ENCODE data around the gene CHCHD4. TPM values are rescaled to one million over a fixed set of nuclear protein-coding genes. Genes with fewer than 3 reads are reported as not detected.
A peak's percentile ranks its signal among the peaks of the same experiment; 100 is the strongest.

CHCHD4 gene
- 14.2 TPM for total RNA-seq (ENCODE audit: insufficient read depth, low replicate concordance)

DNA sequence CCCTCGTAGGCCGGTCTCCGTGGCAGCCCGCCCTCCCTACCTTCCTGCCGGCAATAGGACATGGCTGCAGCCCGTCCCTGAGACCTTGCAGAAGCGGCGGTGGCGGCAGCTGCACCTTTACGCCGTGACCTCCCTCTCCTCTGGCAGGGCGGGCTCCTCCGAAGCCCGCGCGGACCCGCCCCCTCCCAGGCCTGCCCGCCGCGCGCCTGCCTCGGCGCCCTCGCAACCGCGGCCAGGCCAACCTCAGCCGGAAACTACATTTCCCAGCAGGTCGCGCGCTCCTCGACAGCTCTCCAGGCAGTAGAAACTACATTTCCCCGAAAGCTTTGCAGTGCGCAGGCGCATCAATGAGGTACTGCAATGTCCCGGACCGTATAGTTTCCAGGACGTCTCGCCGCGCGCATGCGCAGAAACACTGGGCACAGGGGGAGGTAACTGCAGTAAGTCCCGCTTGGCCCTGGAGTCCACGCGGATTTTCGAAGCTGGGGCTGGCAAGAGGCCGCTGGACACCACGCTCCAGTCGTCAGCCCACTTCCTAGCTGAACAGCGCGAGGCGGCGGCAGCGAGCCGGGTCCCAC lies at the start of gene CHCHD4, which contains the start of gene TMEM43:
CHCHD4 (minus strand) TSS at position 256 of the 578 bp plus-strand sequence; CDS start at position 62, 194 bp downstream.
TMEM43 (plus strand) TSS at position 438 of the 578 bp plus-strand sequence. CDS start 142 bp downstream, outside the sequence.
- DNase-seq (ENCODE audit: low spot score) = peak; percentile 100

DNA sequence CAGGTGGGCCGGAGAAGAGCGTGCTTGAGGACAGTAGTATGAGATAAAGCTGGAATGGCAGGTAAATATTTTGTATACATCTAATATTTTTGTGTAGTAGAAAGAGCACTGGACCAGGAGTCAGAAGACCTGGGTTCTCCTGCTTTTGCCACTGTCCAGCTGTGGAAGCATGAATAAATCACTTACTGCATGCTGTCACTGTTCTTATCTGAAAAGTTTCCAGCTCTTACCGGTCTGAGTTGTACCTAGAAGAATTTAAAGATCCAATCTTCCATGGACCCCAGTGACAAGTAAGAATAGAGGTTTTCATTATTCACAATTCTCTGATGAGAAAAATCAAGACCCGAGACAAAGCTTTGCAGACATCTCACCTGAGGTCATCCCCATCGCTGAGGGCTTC lies 47.8 kb upstream of the CHCHD4 start:
- no peak for DNase-seq (ENCODE audit: low spot score)

DNA sequence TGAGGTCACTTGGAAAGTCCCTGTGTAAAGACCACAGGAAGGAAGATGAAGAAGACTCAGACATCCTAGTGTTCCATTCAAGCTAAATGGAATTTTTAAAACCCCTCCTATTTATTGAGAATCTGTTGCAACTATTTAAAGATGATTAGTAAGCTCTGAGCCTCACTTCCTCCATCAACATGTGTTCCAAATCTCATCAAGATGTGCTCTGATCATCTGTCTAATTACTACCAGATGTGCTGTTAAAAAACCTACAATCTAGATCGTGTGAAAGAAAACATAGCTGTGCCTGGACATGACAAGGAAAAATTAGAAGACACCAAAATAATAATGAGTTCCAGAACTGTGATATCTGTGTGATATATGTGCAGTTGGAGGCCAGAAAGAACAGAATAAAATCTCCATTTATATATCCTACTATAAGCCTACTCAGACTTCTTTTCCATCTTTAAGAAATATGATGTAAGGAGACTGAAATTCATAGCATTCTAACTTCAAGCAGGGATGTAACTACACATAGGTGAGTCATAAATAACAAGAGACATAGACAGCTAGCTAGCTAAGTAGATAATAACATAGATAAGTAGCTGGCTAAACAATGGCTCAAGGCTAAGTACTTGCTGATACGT lies 46.0 kb upstream of the CHCHD4 start:
- peak; percentile 21 for DNase-seq (ENCODE audit: low spot score)

DNA sequence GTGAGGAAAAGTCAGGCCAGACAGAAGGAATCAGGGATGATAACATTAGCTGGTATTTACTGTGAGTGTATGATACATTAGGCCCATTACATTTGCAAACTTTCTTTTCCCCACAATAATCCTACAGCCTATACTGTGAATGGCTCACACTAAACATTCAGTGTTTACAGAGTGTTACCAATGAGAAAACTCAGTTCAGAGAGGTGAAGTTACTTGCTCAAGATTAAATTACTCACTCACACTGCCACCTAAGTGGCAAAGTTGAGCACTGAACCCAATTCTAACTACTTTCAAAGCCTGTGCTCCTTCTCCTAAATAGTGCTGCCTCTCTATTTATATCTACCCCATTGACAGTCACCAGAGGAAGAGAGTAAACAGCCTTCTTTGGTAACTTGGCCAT lies 45.2 kb upstream of the CHCHD4 start:
- DNase-seq (ENCODE audit: low spot score) = no peak

DNA sequence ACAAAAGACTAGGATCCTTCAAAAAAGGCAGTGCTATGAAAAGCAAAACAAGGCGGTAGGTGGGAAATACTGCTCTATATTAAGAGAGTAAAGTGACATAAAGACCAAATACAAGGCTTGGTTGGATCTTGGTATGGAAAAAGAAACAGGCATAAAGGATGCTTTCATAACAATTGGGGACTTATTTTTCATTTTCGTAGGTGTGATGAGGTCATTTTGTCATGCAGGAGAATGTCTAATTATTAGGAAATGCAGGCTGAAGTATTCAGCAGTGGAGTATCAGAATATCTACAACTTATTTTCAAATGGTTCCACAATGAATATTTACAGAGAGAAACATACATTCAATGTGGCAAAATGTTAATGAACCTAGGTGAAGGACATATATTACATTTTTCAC lies 44.8 kb upstream of the CHCHD4 start:
- DNase-seq (ENCODE audit: low spot score) = no peak

DNA sequence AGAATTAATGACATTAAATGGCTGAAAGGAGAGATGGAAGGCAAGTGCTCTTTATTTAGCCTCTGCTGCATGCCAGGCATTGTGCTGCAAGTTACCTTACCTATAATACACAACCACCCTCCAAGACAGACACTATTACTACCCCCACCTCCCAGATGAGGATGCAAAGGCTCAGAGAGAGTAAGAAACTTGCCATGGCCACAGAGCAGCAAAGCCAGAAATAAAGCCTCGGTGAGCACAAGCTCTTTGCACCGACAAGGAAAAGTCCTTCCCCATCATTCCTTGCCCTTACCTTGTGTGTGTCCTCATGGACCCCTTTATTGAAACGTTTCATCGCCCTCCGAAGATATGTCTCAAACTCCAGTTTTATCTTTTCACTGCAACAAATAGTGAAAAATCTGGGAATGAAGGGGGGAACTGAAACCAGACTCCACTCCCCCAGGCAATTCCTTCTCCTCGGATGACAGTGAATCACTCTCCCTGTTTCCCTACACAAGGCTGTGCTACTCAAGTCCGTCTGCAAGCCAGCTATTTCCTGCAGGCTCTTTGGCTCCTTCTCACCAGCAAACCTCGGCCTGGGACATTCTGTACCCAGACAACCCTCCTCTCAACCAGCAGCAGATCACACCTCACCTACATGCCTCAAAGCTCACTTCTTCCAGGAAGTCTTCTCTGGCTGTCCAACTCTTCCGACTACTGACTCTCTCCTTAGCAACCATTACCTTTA lies 42.4 kb upstream of the CHCHD4 start:
- no peak for DNase-seq (ENCODE audit: low spot score)

DNA sequence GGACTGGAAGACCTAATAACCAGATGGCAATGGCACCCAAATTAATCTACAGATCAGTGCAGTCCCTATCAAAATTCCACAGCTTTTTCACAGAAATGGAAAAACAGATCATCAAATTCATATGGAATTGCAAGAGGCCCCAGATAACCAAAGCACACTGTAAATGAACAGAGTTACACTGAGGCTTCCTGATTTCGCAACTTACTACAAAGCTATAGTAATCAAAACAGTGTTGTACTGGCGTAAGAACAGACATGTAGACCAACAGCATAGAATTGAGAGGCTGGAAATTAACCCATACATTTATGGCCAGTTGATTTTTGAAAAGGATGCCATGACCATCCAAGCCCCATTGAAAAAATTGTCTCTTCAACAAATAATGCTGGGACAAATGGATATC lies 37.5 kb upstream of the CHCHD4 start:
- no peak for DNase-seq (ENCODE audit: low spot score)

DNA sequence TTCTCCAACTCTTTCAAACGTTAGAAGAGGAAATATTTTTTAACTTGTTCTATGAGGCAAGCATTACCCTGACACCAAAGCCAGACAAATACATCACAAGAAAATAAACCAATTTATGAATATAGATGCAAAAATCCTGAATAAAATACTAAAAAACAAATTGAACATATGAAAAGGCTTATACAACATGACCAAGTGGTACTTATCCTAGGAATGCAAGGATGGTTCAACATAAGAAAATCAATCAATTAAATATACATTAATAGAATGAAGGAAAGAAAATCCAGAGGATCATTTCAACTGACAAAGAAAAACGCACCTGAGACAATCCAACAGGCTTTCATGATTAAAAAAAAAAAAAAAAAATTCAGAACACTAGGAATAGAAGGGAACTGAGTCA lies 36.6 kb upstream of the CHCHD4 start:
- DNase-seq (ENCODE audit: low spot score) = no peak

DNA sequence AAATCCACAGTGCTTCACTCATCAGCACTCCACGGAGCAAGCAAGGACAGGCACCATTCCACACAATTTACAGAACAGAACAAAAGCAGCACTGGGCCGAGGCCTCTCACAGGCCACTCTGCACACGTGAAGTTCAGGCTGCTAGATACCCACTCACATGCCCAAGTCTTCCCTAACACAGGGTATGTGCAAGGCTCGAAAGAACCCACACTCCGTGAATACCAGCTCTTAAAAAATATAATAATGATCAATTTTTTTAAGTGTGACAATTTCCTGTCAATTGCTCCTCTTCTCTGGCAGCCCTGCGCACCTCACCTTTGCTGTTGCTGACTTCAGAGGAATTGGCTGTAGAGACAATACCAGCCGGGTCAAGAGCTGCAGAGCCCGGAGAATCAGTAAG lies 34.8 kb upstream of the CHCHD4 start:
- DNase-seq (ENCODE audit: low spot score) = no peak

DNA sequence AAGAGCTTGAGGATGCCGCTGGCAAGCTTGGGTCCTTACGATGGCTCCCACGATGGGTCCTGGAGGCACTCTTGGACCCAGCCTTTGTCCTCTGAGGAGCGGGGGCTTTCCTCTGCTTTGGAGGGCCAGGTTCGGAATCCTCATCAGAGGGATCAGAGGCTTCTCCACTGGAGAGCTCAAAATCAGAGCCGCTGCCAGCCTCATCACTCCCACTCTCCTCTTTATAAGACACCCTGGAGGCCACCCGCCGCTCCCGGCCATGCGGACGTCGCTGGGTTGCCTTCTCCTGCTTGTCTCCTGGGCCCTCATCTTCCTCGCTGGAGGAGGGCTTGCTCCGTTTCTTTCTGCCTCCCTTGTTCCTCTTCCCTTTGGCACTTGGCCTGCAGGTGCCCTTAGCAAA lies 33.7 kb upstream of the CHCHD4 start:
- DNase-seq (ENCODE audit: low spot score) = no peak

DNA sequence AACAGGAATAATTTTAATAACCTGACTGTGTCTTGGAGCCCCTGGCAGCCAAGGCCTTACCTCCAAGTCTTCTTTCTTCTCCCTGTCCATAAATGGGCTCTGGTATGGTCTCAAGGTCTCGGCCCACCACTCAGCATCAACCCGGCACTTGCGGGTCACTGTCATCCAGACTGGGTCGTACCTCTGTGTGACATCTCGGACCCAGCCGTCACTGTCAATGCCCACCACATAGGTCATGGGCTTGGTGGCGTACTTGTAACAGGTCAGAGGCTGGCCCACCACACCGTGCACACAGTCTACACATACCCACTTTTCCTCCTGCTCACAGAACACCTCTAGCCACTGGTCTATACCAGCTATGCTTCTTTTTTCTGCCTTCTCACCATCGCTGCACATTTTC lies 33.3 kb upstream of the CHCHD4 start:
- DNase-seq (ENCODE audit: low spot score) = no peak

DNA sequence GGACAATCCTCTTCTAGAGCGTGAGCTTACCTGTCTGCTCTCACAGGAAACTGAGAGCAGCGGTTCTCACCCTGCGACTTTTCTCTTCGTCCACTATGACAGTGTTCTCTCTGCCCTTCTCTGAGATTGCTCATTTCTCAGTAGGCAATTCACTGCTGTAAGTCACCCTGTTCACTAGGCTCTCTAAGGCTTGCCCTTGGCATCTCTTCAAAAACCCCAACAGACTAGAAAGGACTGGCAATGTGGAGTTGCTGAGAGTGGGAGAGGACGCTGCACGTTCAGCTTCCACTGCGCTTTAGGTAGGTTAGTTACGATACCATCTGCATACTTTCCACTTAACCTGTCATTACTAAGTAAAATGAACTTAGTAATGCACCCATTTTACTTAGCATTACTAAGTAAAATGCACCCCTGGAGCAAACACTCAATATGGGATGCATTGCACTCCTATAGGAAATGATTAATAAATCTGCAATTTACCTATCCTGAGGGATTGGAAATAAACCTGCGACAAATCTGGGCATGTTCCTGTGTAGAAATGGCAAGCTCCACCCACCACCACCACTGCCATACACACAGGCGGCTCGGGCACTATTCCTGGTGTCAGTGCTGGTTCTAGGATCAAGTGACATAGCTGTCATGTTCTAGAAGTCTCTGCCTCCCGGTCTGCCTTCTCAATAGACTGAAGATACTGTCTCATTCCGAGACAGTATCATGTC lies 32.3 kb upstream of the CHCHD4 start:
- DNase-seq (ENCODE audit: low spot score) = no peak

DNA sequence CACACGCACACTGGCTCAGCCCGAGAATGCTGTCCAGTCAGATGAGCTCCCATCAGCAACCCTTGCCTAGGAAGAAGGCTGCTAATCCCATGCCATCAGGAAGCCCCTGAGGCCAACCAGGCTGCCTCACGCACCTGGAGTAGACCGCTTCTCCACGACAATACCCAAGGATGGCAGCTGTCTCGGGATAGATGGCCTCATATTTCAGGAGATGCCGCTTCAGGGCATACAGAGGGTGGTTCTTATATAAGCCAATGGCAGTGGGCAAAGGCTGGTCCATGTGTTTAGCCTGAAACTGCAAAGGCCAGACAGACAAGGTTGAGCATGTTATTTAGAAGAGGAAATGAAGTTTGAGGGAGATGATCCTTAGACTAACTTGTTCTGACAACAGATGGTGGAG lies 31.5 kb upstream of the CHCHD4 start:
- DNase-seq (ENCODE audit: low spot score) = no peak

DNA sequence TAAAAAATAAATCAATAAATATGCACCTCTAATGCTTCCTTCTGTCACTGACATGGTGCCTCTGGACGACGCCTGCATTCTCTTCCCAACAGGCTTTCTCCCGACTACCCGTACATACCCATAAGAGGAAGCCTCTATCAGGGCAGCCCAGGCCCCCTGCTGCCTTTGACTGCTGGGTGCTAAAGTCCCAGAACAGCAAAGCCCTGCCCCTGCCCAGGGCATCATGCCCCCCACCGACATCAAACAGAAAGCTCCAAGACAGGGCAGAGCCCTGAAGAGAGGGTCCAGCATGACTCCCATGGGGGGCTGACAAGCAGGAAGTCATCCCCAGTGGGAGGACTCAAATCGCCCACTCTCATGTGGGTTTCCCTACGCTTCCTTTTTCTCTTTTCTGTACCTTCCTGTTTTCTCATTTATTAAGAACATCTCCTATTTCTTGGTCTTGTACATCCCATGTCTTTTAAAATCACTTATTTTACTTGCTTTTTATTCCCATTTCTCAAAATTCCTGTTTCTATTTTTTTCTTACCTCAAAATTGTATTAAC lies 30.3 kb upstream of the CHCHD4 start:
- no peak for DNase-seq (ENCODE audit: low spot score)

DNA sequence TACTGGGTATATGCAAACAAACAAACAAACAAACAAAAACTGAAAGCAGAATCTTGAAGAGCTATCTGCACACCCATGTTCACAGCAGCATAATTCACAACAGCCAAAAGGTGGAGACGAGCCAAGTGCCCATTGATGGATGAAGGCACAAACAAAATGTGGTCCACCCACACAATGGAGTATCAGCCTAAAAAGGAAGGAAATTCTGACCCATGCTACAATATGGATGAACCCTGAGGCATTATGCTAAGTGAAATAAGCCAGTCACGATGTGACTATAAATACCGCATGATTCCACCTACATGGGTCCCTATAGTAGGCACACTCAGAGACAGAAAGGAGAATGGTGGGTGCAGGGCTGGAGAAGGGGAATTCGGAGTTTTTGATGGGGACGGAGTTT lies 29.6 kb upstream of the CHCHD4 start:
- DNase-seq (ENCODE audit: low spot score) = no peak

DNA sequence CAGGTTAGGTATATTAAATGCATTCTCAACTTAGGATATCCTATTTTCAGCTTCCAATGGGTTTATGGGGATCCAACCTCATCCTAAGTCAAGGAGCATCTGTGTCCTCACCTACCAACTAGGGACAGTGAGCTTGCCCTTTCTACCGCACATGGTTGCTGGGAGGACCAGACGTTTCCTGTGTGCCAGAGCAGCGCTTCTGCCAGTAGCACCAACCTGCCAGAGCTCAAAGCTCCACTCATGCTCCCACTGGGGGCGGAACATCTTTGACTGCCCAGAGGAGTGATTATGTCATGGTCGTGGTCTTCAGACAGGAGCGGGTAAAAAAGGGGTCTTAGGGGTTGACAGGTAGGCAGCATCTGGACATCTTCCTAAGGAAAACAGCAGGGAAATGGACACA lies 29.0 kb upstream of the CHCHD4 start:
- DNase-seq (ENCODE audit: low spot score) = no peak

DNA sequence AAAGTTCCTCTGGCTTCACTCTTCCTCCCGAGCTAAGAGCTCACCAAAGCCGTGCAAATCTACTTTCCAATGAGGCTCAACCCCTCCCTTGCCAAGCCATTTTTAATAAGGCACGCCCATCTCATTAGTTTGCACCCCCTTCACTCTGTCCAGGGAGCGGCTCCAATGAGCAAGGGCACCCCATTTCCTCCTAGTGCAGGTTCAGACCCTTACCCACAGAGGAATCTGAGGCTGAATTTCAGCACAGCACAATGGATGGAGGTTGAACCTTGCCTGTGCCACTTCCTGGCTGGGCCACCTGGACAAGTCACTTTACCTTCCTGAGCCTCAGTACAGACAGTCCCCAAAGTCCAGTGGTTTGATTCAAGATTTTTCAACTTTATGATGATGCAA lies 28.3 kb upstream of the CHCHD4 start:
- no peak for DNase-seq (ENCODE audit: low spot score)

DNA sequence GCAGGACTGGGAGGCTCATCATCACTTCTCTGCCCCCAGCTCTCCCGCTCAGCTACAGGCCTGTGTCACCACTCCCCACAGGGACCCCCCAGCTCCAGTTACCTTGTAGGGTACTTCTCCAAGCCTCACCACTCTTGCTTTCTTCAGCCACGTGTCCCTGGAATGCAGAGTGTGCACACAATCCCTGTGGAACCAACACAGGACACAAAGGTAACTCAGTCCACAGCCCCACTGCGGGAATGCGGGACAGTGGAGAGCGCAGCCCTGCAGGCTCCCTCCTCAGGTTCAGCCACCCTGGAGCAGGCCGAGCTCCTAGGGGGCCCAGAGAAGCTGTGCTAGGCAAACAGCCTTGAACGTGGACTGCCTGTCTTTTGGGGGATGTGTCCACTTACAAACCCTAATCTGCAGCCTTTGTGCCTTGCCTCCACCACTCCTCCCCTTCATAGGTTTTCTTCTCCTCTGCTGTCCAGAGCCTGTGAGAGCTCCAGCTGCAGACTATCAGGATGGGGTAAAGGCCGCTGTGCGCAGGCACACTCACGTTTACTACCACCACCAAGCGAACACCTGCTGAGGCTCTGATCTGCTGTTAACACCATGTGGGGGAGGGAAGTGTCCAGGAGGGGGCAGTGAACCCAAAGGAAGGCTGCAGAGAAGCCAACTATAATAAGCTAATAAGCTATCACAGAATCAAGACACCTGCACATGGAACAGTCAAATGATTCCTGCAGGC lies 27.7 kb upstream of the CHCHD4 start:
- DNase-seq (ENCODE audit: low spot score) = no peak

DNA sequence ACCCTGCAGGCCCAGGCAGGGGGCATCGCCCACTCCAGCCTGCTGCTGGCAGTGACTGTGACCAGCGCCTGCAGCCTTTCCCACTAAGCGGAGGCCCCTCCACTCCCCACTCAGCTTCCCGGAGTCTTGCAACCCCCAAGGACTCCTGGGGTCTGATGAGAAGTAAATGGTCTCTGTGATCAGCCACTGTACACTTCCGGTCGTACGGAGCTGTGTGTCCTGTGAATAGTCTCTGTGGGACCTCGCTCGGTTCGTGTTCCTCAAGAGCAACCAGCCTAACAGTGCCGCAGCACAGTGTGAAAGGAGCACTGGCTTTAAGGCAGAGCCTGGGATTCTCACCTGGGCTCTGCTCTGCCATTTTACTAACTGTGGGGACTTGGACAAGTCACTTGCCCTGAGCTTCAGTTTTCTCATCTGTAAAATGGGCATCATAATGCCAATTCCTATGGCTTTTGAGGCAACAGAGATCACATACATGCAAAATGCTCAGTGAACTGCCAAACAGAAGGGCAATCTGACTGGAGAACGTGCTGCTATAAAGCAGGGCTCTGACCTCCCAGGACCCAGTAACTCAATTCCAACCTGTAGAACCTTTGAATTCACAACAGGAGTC lies 26.9 kb upstream of the CHCHD4 start:
- no peak for DNase-seq (ENCODE audit: low spot score)

DNA sequence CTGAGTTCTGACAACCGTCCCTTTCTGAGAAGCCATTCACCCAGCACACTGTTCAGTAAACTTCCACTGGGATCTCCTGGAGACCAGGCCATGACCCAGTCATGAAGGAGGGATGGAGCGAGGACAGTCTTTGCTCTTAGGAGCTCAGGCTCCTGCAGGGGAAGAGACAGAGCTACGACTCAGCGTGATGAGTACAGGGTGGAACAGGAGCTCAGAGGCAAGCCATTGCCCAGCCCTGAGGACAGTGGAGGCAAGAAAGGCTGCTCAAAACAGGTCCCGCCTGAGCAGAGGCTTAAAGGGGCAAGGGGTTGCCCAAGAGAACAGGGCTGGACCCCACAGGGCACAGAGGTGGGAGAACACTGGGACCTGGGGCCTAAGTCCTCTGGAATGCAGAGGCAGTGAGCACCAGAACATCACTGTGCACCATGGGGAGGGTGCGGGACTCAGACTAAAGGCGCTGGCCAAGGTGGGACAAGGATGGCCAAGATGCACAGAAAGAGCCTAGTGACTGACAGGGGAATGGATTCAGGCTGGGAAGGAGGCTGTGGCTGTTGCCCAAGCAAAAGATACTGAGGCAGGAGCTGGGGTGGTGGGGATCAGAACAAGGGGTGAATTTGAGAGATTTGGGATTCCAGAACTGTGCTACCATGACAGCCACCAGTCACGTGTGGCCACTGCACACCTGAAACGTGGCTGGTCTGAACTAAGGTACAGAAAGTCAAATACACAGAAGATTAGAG lies 26.0 kb upstream of the CHCHD4 start:
- no peak for DNase-seq (ENCODE audit: low spot score)

Measured in umbilical cord (tissue), 2 donors.